Endometrial microvascular endothelial cells (primary cell): ENCODE results near the gene ZNF615. TPM values are rescaled to one million over a fixed set of nuclear protein-coding genes. Genes with fewer than 3 reads are reported as not detected.

ENCODE experiments used
- total RNA-seq: library from RNA; depleted of rRNA; stranded (reverse); fragments of >200 nt; gene quantifications from one replicate; pipeline ENCODE4 v1.2.3, GENCODE V29; 2015; ENCODE audit errors: inconsistent ontology term

ZNF615 gene
- total RNA-seq, 1 donor from 2014 or later = 0.93 TPM

Other genes starting within 250 kb of the ZNF615 start
- gene FPR2, start 247.0 kb downstream of the ZNF615 start, total RNA-seq = not detected
- gene FPR3, start 213.1 kb downstream of the ZNF615 start, total RNA-seq = not detected
- gene ZNF577, start 120.3 kb downstream of the ZNF615 start, total RNA-seq = 6.5 TPM
- 1.9 TPM for gene ZNF649, start 103.2 kb downstream of the ZNF615 start, total RNA-seq
- 4.5 TPM for gene ZNF613, start 80.7 kb downstream of the ZNF615 start, total RNA-seq
- gene ZNF350, start 21.4 kb downstream of the ZNF615 start, total RNA-seq = 16.4 TPM
- 7.5 TPM for gene ZNF614, start 20.2 kb upstream of the ZNF615 start, total RNA-seq
- gene ZNF432, start 40.6 kb upstream of the ZNF615 start, total RNA-seq = 1.6 TPM
- 5.9 TPM for gene ZNF841, start 87.6 kb upstream of the ZNF615 start, total RNA-seq
- 4.2 TPM for gene ZNF616, start 131.7 kb upstream of the ZNF615 start, total RNA-seq
- gene ZNF836, start 163.4 kb upstream of the ZNF615 start, total RNA-seq = 2.2 TPM
- 327 TPM for gene PPP2R1A, start 181.8 kb upstream of the ZNF615 start, total RNA-seq